Liver (tissue), 9 donors: ENCODE results near the gene MVB12B. TPM values are rescaled to one million over a fixed set of nuclear protein-coding genes. Genes with fewer than 3 reads are reported as not detected.

Source experiments
- DNase-seq: peaks from one replicate; pipeline ENCODE4 v3.0.0-alpha.2; 2017; ENCODE audit warnings: low spot score
- H3K27ac ChIP-seq, 2 donors: one replicate each; pipeline ENCODE4 v1.7.0; 2013; ENCODE audit warnings: inconsistent platforms in 2 of 2, low read length in 2 of 2, control low read depth in 1 of 2, low read depth in 1 of 2, mild to moderate bottlenecking in 1 of 2
- H3K27me3 ChIP-seq, 4 donors: one replicate each; pipeline versions ENCODE4 v1.6.1 to v1.7.0; 2013; ENCODE audit warnings: low read length in 3 of 4, inconsistent platforms in 1 of 4, mild to moderate bottlenecking in 1 of 4, moderate library complexity in 1 of 4; ENCODE audit not compliant: control insufficient read depth in 4 of 4, insufficient read depth in 4 of 4
- H3K36me3 ChIP-seq, 4 donors: one replicate each; pipeline versions ENCODE4 v1.6.1 to v1.7.0; 2013; ENCODE audit warnings: low read length in 3 of 4, mild to moderate bottlenecking in 3 of 4, low read depth in 1 of 4, moderate library complexity in 1 of 4; ENCODE audit not compliant: control insufficient read depth in 4 of 4, insufficient read depth in 3 of 4
- H3K4me1 ChIP-seq, 4 donors: one replicate each; pipeline versions ENCODE4 v1.6.1 to v1.7.0; 2013; ENCODE audit warnings: low read length in 3 of 4, mild to moderate bottlenecking in 3 of 4, moderate library complexity in 1 of 4; ENCODE audit not compliant: control insufficient read depth in 4 of 4, insufficient read depth in 4 of 4
- H3K4me3 ChIP-seq, 3 donors: one replicate each; pipeline versions ENCODE4 v1.6.1 to v1.7.0; 2013; ENCODE audit warnings: low read length in 3 of 3, control low read depth in 1 of 3, low read depth in 1 of 3, mild to moderate bottlenecking in 1 of 3
- H3K9ac ChIP-seq, 2 donors: one replicate each; pipeline ENCODE4 v1.7.0; 2013; ENCODE audit warnings: low read length in 2 of 2, mild to moderate bottlenecking in 2 of 2, moderate library complexity in 2 of 2, control low read depth in 1 of 2, low read depth in 1 of 2
- H3K9me3 ChIP-seq, 4 donors: one replicate each; pipeline versions ENCODE4 v1.6.1 to v1.7.0; 2013; ENCODE audit warnings: low read length in 3 of 4; ENCODE audit not compliant: control insufficient read depth in 4 of 4
- ATF3 ChIP-seq: IDR thresholded peaks from 2 replicates; pipeline ENCODE4 v1.6.1; 2016; ENCODE audit warnings: antibody characterized with exemption
- EGR1 ChIP-seq, 2 donors: IDR thresholded peaks; 2 replicates each; pipeline ENCODE4 v1.6.1; 2016 to 2018; ENCODE audit warnings: antibody characterized with exemption in 2 of 2, low read depth in 2 of 2
- FOXA1 ChIP-seq: IDR thresholded peaks from 2 replicates; pipeline ENCODE4 v1.6.1; 2016; ENCODE audit warnings: antibody characterized with exemption
- FOXA2 ChIP-seq: IDR thresholded peaks from 2 replicates; pipeline ENCODE4 v1.6.1; 2016; ENCODE audit warnings: antibody characterized with exemption
- GABPA ChIP-seq, 2 donors: IDR thresholded peaks in 1 of 2; conservative IDR thresholded peaks in 1 of 2; 2 replicates each; pipeline ENCODE4 v1.6.1; 2016; ENCODE audit warnings: antibody characterized with exemption in 2 of 2, mild to moderate bottlenecking in 1 of 2, moderate library complexity in 1 of 2
- HNF4A ChIP-seq, 2 donors: conservative IDR thresholded peaks; 2 replicates each; pipeline ENCODE4 v1.6.1; 2016; ENCODE audit warnings: antibody characterized with exemption in 2 of 2, mild to moderate bottlenecking in 2 of 2
- HNF4G ChIP-seq: IDR thresholded peaks from 2 replicates; pipeline ENCODE4 v1.6.1; 2016; ENCODE audit warnings: antibody characterized with exemption
- JUND ChIP-seq, 2 donors: IDR thresholded peaks; 2 replicates each; pipeline ENCODE4 v1.6.1; 2016; ENCODE audit warnings: antibody characterized with exemption in 2 of 2
- MAX ChIP-seq: IDR thresholded peaks from 2 replicates; pipeline ENCODE4 v1.6.1; 2016; ENCODE audit warnings: antibody characterized with exemption
- NR2F2 ChIP-seq: IDR thresholded peaks from 2 replicates; pipeline ENCODE4 v1.6.1; 2016; ENCODE audit warnings: antibody characterized with exemption
- RAD21 ChIP-seq, 2 donors: IDR thresholded peaks; 2 replicates each; pipeline ENCODE4 v1.6.1; 2016; ENCODE audit warnings: antibody characterized with exemption in 2 of 2, mild to moderate bottlenecking in 2 of 2
- SP1 ChIP-seq: IDR thresholded peaks from 2 replicates; pipeline ENCODE4 v1.6.1; 2018; ENCODE audit warnings: antibody characterized with exemption, mild to moderate bottlenecking
- TAF1 ChIP-seq: conservative IDR thresholded peaks from 2 replicates; pipeline ENCODE4 v1.6.1; 2016; ENCODE audit warnings: antibody characterized with exemption, mild to moderate bottlenecking
- YY1 ChIP-seq: IDR thresholded peaks from 2 replicates; pipeline ENCODE4 v1.6.1; 2016; ENCODE audit warnings: antibody characterized with exemption, mild to moderate bottlenecking
- ZBTB33 ChIP-seq: IDR thresholded peaks from 2 replicates; pipeline ENCODE4 v1.6.1; 2016; ENCODE audit warnings: antibody characterized with exemption
- WGBS: extraction: QIAGEN DNeasy Blood & Tissue Kit; methylation state at CpG from one replicate; pipeline ENCODE4 v1.1.7; 2013; 5-methylcytosine and 5-hydroxymethylcytosine counted together
- polyA plus RNA-seq, 2 donors: library from polyadenylated mRNA; stranded (reverse) in 1 of 2; unstranded in 1 of 2; fragments of 200-250 nt in 1 of 2; fragments of >200 nt in 1 of 2; fragmentation: Nextera tagmentation in 1 of 2; extraction: Ambion mirVana in 1 of 2; gene quantifications; one replicate each; pipeline versions ENCODE4 v1.2.1 to v1.2.3, GENCODE V29; 2013 to 2015
- total RNA-seq, 2 donors: library from RNA; depleted of rRNA; stranded (reverse); fragments of >200 nt; gene quantifications; one replicate each; pipeline ENCODE4 v1.2.3, GENCODE V29; 2014
- TF ChIP-seq, protein P1 (sequence below): IDR thresholded peaks from 2 replicates; pipeline ENCODE4 v1.6.1; 2016; ENCODE audit warnings: antibody characterized with exemption, mild to moderate bottlenecking
- TF ChIP-seq, protein P2 (sequence below): fragments of 150-350 bp; IDR thresholded peaks from 2 replicates; pipeline ENCODE4 v1.5.1; 2017; ENCODE audit warnings: improper control_type of control experiment, low read depth, low read length; ENCODE audit not compliant: missing input control
- donor health status: healthy.
- donor health status: healthy.
- donor health status: healthy.
- donor health status: healthy.
- donor health status: healthy.

The MVB12B gene
- total and polyA plus RNA-seq, 4 donors = 5.3 to 12.4 (median 8.4) TPM

DNA sequence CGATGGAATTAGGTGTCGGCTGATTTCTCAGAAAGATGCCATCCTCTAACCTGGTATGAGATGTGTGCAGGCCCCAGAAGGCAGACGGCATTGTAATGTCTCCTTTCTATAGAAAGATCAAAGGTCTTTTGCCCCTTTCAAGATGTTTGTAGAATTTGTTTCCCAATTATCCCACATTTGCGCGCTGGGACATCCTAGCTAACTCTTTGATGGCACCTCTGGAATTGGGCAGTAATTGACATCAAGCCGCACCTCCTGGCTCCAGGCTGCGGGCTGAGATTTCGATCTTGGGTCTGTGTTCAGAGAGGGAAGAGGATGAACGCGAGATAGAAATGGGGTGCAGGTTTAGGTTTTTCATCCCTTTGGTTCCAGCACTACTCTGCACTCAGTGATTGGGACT lies 202.3 kb downstream of the MVB12B start:
- no peak for DNase-seq
- 95% methylated on average over 10 of the region's 10 CpGs for WGBS
- H3K36me3 ChIP-seq = no peaks in the 10 kb centered on the region

GRCh38 chr9:126531035-126531571 lies 204.5 kb downstream of the MVB12B start:
- Histone ChIP-seq H3K9me3 (no peaks in the 10 kb centered on the region), H3K9ac (no peak overlapping the region), H3K27ac (no peak overlapping the region), H3K4me3 (no peak overlapping the region), H3K36me3 (no peaks in the 10 kb centered on the region), H3K27me3 (no peaks in the 10 kb centered on the region), H3K4me1 (peaks cover 0 to 16% (median 8%) of the 10 kb centered on the region in 4 donors)
- DNase-seq = no peak
- TF ChIP-seq JUND (IDR thresholded peaks at IDR 0.05) = no peak
- TF ChIP-seq HNF4G = no peak
- no peak for TF ChIP-seq NR2F2
- WGBS = 69% methylated on average over 10 of the region's 10 CpGs

More for the DNA sequence above, 202.3 kb downstream of the MVB12B start:
- Histone ChIP-seq H3K4me3 (no peak overlapping the region), H3K9ac (no peak overlapping the region), H3K4me1 (peaks cover 0 to 18% (median 9%) of the 10 kb centered on the region in 4 donors), H3K9me3 (no peaks in the 10 kb centered on the region), H3K27me3 (no peaks in the 10 kb centered on the region), H3K27ac (no peak overlapping the region)
- TF ChIP-seq EGR1 (IDR thresholded peaks at IDR 0.05; ENCODE audit: low read depth in 2 of 2) (no peak), FOXA1 (no peak), RAD21 (IDR thresholded peaks at IDR 0.05) (no peak), ATF3 (no peak), FOXA2 (no peak), HNF4A (conservative IDR thresholded peaks at IDR 0.05) (no peak), NR2F2 (no peak)
- TF ChIP-seq, protein P1, sequence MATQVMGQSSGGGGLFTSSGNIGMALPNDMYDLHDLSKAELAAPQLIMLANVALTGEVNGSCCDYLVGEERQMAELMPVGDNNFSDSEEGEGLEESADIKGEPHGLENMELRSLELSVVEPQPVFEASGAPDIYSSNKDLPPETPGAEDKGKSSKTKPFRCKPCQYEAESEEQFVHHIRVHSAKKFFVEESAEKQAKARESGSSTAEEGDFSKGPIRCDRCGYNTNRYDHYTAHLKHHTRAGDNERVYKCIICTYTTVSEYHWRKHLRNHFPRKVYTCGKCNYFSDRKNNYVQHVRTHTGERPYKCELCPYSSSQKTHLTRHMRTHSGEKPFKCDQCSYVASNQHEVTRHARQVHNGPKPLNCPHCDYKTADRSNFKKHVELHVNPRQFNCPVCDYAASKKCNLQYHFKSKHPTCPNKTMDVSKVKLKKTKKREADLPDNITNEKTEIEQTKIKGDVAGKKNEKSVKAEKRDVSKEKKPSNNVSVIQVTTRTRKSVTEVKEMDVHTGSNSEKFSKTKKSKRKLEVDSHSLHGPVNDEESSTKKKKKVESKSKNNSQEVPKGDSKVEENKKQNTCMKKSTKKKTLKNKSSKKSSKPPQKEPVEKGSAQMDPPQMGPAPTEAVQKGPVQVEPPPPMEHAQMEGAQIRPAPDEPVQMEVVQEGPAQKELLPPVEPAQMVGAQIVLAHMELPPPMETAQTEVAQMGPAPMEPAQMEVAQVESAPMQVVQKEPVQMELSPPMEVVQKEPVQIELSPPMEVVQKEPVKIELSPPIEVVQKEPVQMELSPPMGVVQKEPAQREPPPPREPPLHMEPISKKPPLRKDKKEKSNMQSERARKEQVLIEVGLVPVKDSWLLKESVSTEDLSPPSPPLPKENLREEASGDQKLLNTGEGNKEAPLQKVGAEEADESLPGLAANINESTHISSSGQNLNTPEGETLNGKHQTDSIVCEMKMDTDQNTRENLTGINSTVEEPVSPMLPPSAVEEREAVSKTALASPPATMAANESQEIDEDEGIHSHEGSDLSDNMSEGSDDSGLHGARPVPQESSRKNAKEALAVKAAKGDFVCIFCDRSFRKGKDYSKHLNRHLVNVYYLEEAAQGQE = no peak

- H3K4me1 ChIP-seq = peaks cover 0 to 11% (median 3%) of the 10 kb centered on the region in 4 donors
- no peak overlapping the region for H3K27ac ChIP-seq
- no peak overlapping the region for H3K4me3 ChIP-seq
- no peak for DNase-seq
- no peaks in the 10 kb centered on the region for H3K36me3 ChIP-seq
- 56% methylated on average over 5 of the region's 5 CpGs for WGBS
- no peak overlapping the region for H3K9ac ChIP-seq
- H3K9me3 ChIP-seq = no peaks in the 10 kb centered on the region
- H3K27me3 ChIP-seq = no peaks in the 10 kb centered on the region
- TF ChIP-seq TAF1 = no peak
- TF ChIP-seq, protein P2, sequence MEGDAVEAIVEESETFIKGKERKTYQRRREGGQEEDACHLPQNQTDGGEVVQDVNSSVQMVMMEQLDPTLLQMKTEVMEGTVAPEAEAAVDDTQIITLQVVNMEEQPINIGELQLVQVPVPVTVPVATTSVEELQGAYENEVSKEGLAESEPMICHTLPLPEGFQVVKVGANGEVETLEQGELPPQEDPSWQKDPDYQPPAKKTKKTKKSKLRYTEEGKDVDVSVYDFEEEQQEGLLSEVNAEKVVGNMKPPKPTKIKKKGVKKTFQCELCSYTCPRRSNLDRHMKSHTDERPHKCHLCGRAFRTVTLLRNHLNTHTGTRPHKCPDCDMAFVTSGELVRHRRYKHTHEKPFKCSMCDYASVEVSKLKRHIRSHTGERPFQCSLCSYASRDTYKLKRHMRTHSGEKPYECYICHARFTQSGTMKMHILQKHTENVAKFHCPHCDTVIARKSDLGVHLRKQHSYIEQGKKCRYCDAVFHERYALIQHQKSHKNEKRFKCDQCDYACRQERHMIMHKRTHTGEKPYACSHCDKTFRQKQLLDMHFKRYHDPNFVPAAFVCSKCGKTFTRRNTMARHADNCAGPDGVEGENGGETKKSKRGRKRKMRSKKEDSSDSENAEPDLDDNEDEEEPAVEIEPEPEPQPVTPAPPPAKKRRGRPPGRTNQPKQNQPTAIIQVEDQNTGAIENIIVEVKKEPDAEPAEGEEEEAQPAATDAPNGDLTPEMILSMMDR = no peak
- TF ChIP-seq NR2F2 = no peak
- no peak for TF ChIP-seq RAD21 (IDR thresholded peaks at IDR 0.05)
- no peak for TF ChIP-seq FOXA2
- TF ChIP-seq ATF3 = no peak
- no peak for TF ChIP-seq GABPA (IDR thresholded peaks at IDR 0.05 in 1 of 2, conservative IDR thresholded peaks at IDR 0.05 in 1 of 2)
- TF ChIP-seq JUND (IDR thresholded peaks at IDR 0.05) = no peak
- no peak for TF ChIP-seq HNF4G
- TF ChIP-seq ZBTB33 = no peak
- TF ChIP-seq MAX = no peak
- no peak for TF ChIP-seq YY1
- no peak for TF ChIP-seq SP1
- TF ChIP-seq EGR1 (IDR thresholded peaks at IDR 0.05; ENCODE audit: low read depth in 2 of 2) = no peak
These were observed 205.0 kb downstream of the MVB12B start for GRCh38 chr9:126531591-126531990.
